HUES6 (cell line): ENCODE measurements around the gene PUDP.
A peak's percentile ranks its signal among the peaks of the same experiment; 100 is the strongest.
"Not testable (repeated sequence)": the region's sequence is repeated elsewhere in the genome, so short reads cannot be mapped to it uniquely, and the experiment has no call there.

Experiments used
- H3K27ac ChIP-seq: 2 replicates; pipeline ENCODE4 v1.7.0; 2013; ENCODE audit warnings: low read depth, mild to moderate bottlenecking, low read length, inconsistent platforms
- H3K27me3 ChIP-seq: 2 replicates; pipeline ENCODE4 v1.6.1; 2013; ENCODE audit warnings: low read length; ENCODE audit not compliant: control insufficient read depth, insufficient read depth
- H3K36me3 ChIP-seq: 2 replicates; pipeline ENCODE4 v1.6.1; 2013; ENCODE audit warnings: low read length; ENCODE audit not compliant: control insufficient read depth, insufficient read depth
- H3K4me1 ChIP-seq: 2 replicates; pipeline ENCODE4 v1.6.1; 2013; ENCODE audit warnings: low read length; ENCODE audit not compliant: control insufficient read depth, insufficient read depth
- H3K4me3 ChIP-seq: 2 replicates; pipeline ENCODE4 v1.5.1; 2013; ENCODE audit warnings: low read depth, low read length
- H3K9ac ChIP-seq: one replicate; pipeline ENCODE4 v1.6.1; 2013; ENCODE audit warnings: mild to moderate bottlenecking, low read length
- H3K9me3 ChIP-seq: 2 replicates; pipeline ENCODE4 v1.6.1; 2013; ENCODE audit warnings: low read depth, low read length; ENCODE audit not compliant: control insufficient read depth, insufficient read depth

The PUDP gene

GRCh38 chrX:7109049-7109531, 38.9 kb downstream of the PUDP start:
- Histone ChIP-seq H3K36me3 (peaks cover 8% of the 10 kb centered on the region), H3K9ac (peak overlapping the region; percentile 29), H3K27me3 (no peaks in the 10 kb centered on the region), H3K27ac (peak overlapping the region; percentile 68; the same call in 1 of the 2 replicates), H3K4me3 (no peak overlapping the region), H3K4me1 (peaks cover 30% of the 10 kb centered on the region), H3K9me3 (no peaks in the 10 kb centered on the region)

- Histone ChIP-seq H3K27me3 (no peaks in the 10 kb centered on the region), H3K27ac (no peak overlapping the region), H3K4me1 (peaks cover 30% of the 10 kb centered on the region), H3K9me3 (peaks cover 3% of the 10 kb centered on the region; the same call in 1 of the 2 replicates), H3K36me3 (peaks cover 15% of the 10 kb centered on the region), H3K9ac (no peak overlapping the region), H3K4me3 (no peak overlapping the region)
Observed at GRCh38 chrX:7108030-7108429, 39.9 kb downstream of the PUDP start.

- peaks cover 15% of the 10 kb centered on the region for H3K36me3 ChIP-seq
- peaks cover 29% of the 10 kb centered on the region for H3K4me1 ChIP-seq
- no peak overlapping the region for H3K27ac ChIP-seq
- H3K9me3 ChIP-seq: peaks cover 4% of the 10 kb centered on the region; the same call in 1 of the 2 replicates
- no peaks in the 10 kb centered on the region for H3K27me3 ChIP-seq
- H3K4me3 ChIP-seq: no peak overlapping the region
- no peak overlapping the region for H3K9ac ChIP-seq
Observed at GRCh38 chrX:7106649-7107048, 41.3 kb downstream of the PUDP start.

- H3K36me3 ChIP-seq: peaks cover 15% of the 10 kb centered on the region
- peaks cover 15% of the 10 kb centered on the region for H3K4me1 ChIP-seq
- no peak overlapping the region for H3K27ac ChIP-seq
- no peaks in the 10 kb centered on the region for H3K27me3 ChIP-seq
- peaks cover 4% of the 10 kb centered on the region; the same call in 1 of the 2 replicates for H3K9me3 ChIP-seq
- no peak overlapping the region for H3K4me3 ChIP-seq
- H3K9ac ChIP-seq: no peak overlapping the region
Observed at GRCh38 chrX:7102119-7102518, 45.8 kb downstream of the PUDP start.

- Histone ChIP-seq H3K36me3 (peaks cover 15% of the 10 kb centered on the region), H3K4me1 (peaks cover 15% of the 10 kb centered on the region), H3K9me3 (peaks cover 4% of the 10 kb centered on the region; the same call in 1 of the 2 replicates), H3K9ac (no peak overlapping the region), H3K27ac (0 out of 2 replicates have a peak overlapping the region, but pooled peaks have one; percentile 10), H3K27me3 (no peaks in the 10 kb centered on the region), H3K4me3 (no peak overlapping the region)
Observed at GRCh38 chrX:7100022-7100421, 47.9 kb downstream of the PUDP start.

- H3K9ac ChIP-seq, H3K27me3 ChIP-seq, H3K36me3 ChIP-seq, H3K4me3 ChIP-seq, H3K27ac ChIP-seq, H3K9me3 ChIP-seq: not testable (repeated sequence)
- peaks cover 12% of the 10 kb centered on the region for H3K4me1 ChIP-seq
Observed at GRCh38 chrX:7095657-7096056, 52.3 kb downstream of the PUDP start.

- H3K36me3 ChIP-seq: no peaks in the 10 kb centered on the region
- no peak overlapping the region for H3K4me3 ChIP-seq
- H3K9ac ChIP-seq: no peak overlapping the region
- H3K27ac ChIP-seq: no peak overlapping the region
- peaks cover 9% of the 10 kb centered on the region for H3K4me1 ChIP-seq
- H3K27me3 ChIP-seq: no peaks in the 10 kb centered on the region
- H3K9me3 ChIP-seq: no peaks in the 10 kb centered on the region
Observed at GRCh38 chrX:7093305-7093704, 54.6 kb downstream of the PUDP start.

- H3K36me3 ChIP-seq: no peaks in the 10 kb centered on the region
- H3K27me3 ChIP-seq: no peaks in the 10 kb centered on the region
- H3K4me3 ChIP-seq: no peak overlapping the region
- H3K27ac ChIP-seq: no peak overlapping the region
- peaks cover 9% of the 10 kb centered on the region for H3K4me1 ChIP-seq
- H3K9ac ChIP-seq: no peak overlapping the region
- no peaks in the 10 kb centered on the region for H3K9me3 ChIP-seq
Observed at GRCh38 chrX:7092543-7092942, 55.4 kb downstream of the PUDP start.

- H3K27ac ChIP-seq: no peak overlapping the region
- no peaks in the 10 kb centered on the region for H3K9me3 ChIP-seq
- H3K36me3 ChIP-seq: no peaks in the 10 kb centered on the region
- H3K4me1 ChIP-seq: peaks cover 14% of the 10 kb centered on the region
- H3K9ac ChIP-seq: no peak overlapping the region
- H3K27me3 ChIP-seq: no peaks in the 10 kb centered on the region
- H3K4me3 ChIP-seq: no peak overlapping the region
Observed at GRCh38 chrX:7091923-7092322, 56.0 kb downstream of the PUDP start.

- no peak overlapping the region for H3K4me3 ChIP-seq
- no peak overlapping the region for H3K9ac ChIP-seq
- no peaks in the 10 kb centered on the region for H3K27me3 ChIP-seq
- peaks cover 20% of the 10 kb centered on the region for H3K4me1 ChIP-seq
- H3K27ac ChIP-seq: no peak overlapping the region
- H3K36me3 ChIP-seq: no peaks in the 10 kb centered on the region
- no peaks in the 10 kb centered on the region for H3K9me3 ChIP-seq
Observed at GRCh38 chrX:7090641-7091040, 57.3 kb downstream of the PUDP start.

- Histone ChIP-seq H3K27ac (no peak overlapping the region), H3K4me1 (peaks cover 22% of the 10 kb centered on the region), H3K27me3 (no peaks in the 10 kb centered on the region), H3K4me3 (no peak overlapping the region), H3K36me3 (no peaks in the 10 kb centered on the region), H3K9ac (no peak overlapping the region), H3K9me3 (no peaks in the 10 kb centered on the region)
Observed at GRCh38 chrX:7088968-7089615, 58.9 kb downstream of the PUDP start.
